A549 (cell line): ENCODE results near the gene SHOC2.

Experiments used
- CTCF ChIP-seq: fragments of >200 bp; sonication (Bioruptor Twin); formaldehyde crosslinking; IDR thresholded peaks from 3 replicates; pipeline ENCODE4 v1.5.1; 2016
- EP300 ChIP-seq, 2 experiments: fragments of >200 bp; sonication (Bioruptor Twin); formaldehyde crosslinking; IDR thresholded peaks; 2 replicates in 1 of 2; 3 replicates in 1 of 2; pipeline ENCODE4 v1.6.1; 2016 to 2017
- ESRRA ChIP-seq: fragments of 150-350 bp; IDR thresholded peaks from 2 replicates; pipeline ENCODE4 v1.6.1; 2014; ENCODE audit warnings: mild to moderate bottlenecking, low read length, borderline replicate concordance
- KDM5A ChIP-seq: fragments of 200-600 bp; sonication (generic); IDR thresholded peaks from 2 replicates; pipeline ENCODE4 v1.6.1; 2016; ENCODE audit warnings: antibody characterized with exemption, mild to moderate bottlenecking
- PHF8 ChIP-seq: fragments of 200-600 bp; sonication (generic); IDR thresholded peaks from 2 replicates; pipeline ENCODE4 v1.6.1; 2016; ENCODE audit warnings: low read depth, mild to moderate bottlenecking, antibody characterized with exemption, moderate library complexity, borderline replicate concordance
- POLR2A ChIP-seq: IDR thresholded peaks from 2 replicates; pipeline ENCODE4 v1.6.1; 2012; ENCODE audit warnings: mild to moderate bottlenecking, low read length
- REST ChIP-seq: fragments of 200-600 bp; sonication (generic); IDR thresholded peaks from 2 replicates; pipeline ENCODE4 v1.6.1; 2016; ENCODE audit warnings: antibody characterized with exemption, mild to moderate bottlenecking, moderate library complexity
- ZSCAN20 ChIP-seq: fragments of 250-450 bp; sonication (Bioruptor Pico); IDR thresholded peaks from 2 replicates; pipeline ENCODE4 v1.8.0; 2022; ENCODE audit warnings: mild to moderate bottlenecking, moderate library complexity

GRCh38 chr10:111030042-111030750, 110.8 kb downstream of the SHOC2 start:
- no peak for TF ChIP-seq PHF8
- TF ChIP-seq CTCF = no peak
- TF ChIP-seq REST = no peak
- TF ChIP-seq ZSCAN20 = no peak
- no peak for TF ChIP-seq EP300 (IDR thresholded peaks at IDR 0.05)
- no peak for TF ChIP-seq POLR2A
- TF ChIP-seq KDM5A = no peak
- TF ChIP-seq ESRRA = no peak
